HepG2 (cell line): Measurements from ENCODE around the gene SYNGAP1. TPM values are rescaled to one million over a fixed set of nuclear protein-coding genes. Genes with fewer than 3 reads are reported as not detected.

ENCODE experiments used
- BCL6 ChIP-seq: IDR thresholded peaks from 2 replicates; pipeline ENCODE4 v1.6.1; 2016; ENCODE audit warnings: missing genetic modification reagents, missing compliant biosample characterization
- CBX2 ChIP-seq, 2 experiments: fragments of 200-600 bp in 1 of 2; sonication (generic); formaldehyde crosslinking in 1 of 2; IDR thresholded peaks; 2 replicates each; pipeline versions ENCODE4 v1.7.0 to v1.8.1; 2018 to 2022; ENCODE audit warnings: low read depth in 2 of 2, low read length in 1 of 2, mild to moderate bottlenecking in 1 of 2, missing genetic modification reagents in 1 of 2
- CREM ChIP-seq, 2 experiments: sonication (generic) in 1 of 2; formaldehyde crosslinking in 1 of 2; IDR thresholded peaks; 2 replicates each; pipeline versions ENCODE4 v1.4.0 to v1.6.1; 2016 to 2020; ENCODE audit warnings: antibody characterized with exemption in 1 of 2, mild to moderate bottlenecking in 1 of 2, missing genetic modification reagents in 1 of 2
- CSRNP2 ChIP-seq: sonication (generic); formaldehyde crosslinking; conservative IDR thresholded peaks from 2 replicates; pipeline ENCODE4 v1.8.0; 2022; ENCODE audit warnings: low read depth, missing genetic modification reagents
- FOXK1 ChIP-seq: sonication (generic); formaldehyde crosslinking; IDR thresholded peaks from 2 replicates; pipeline ENCODE4 v1.4.0; 2020; ENCODE audit warnings: low read depth, missing genetic modification reagents, borderline replicate concordance
- HNRNPLL ChIP-seq: fragments of 200-400 bp; formaldehyde crosslinking; IDR thresholded peaks from 2 replicates; pipeline ENCODE4 v1.6.1; 2017; ENCODE audit warnings: mild to moderate bottlenecking, low read depth, low read length; ENCODE audit not compliant: poor library complexity, severe bottlenecking
- KLF11 ChIP-seq: IDR thresholded peaks from 2 replicates; pipeline ENCODE4 v1.6.1; 2016; ENCODE audit warnings: missing compliant biosample characterization
- KLF13 ChIP-seq: sonication (generic); formaldehyde crosslinking; IDR thresholded peaks from 2 replicates; pipeline ENCODE4 v1.4.0; 2020; ENCODE audit warnings: mild to moderate bottlenecking, missing genetic modification reagents
- RXRA ChIP-seq: sonication (generic); formaldehyde crosslinking; IDR thresholded peaks from 2 replicates; pipeline ENCODE4 v1.5.1; 2020; ENCODE audit warnings: missing genetic modification reagents
- SAP130 ChIP-seq: IDR thresholded peaks from 2 replicates; pipeline ENCODE4 v1.6.1; 2016; ENCODE audit warnings: low read depth
- SCMH1 ChIP-seq: sonication (generic); formaldehyde crosslinking; IDR thresholded peaks from 2 replicates; pipeline ENCODE4 v1.9.0; 2021; ENCODE audit warnings: missing genetic modification reagents, mild to moderate bottlenecking, borderline replicate concordance
- SSRP1 ChIP-seq: IDR thresholded peaks from 2 replicates; pipeline ENCODE4 v1.6.1; 2016; ENCODE audit warnings: control low read depth
- ZNF282 ChIP-seq: fragments of 450-650 bp; IDR thresholded peaks from 2 replicates; pipeline ENCODE4 v1.6.1; 2018; ENCODE audit not compliant: partially characterized antibody
- ZNF484 ChIP-seq: sonication (generic); formaldehyde crosslinking; IDR thresholded peaks from 2 replicates; pipeline ENCODE4 v1.5.1; 2020; ENCODE audit warnings: mild to moderate bottlenecking, low read depth, missing genetic modification reagents, borderline replicate concordance
- ZNF639 ChIP-seq: conservative IDR thresholded peaks from 2 replicates; pipeline ENCODE4 v1.6.1; 2018; ENCODE audit warnings: missing genetic modification reagents
- ZNF703 ChIP-seq: sonication (generic); formaldehyde crosslinking; IDR thresholded peaks from 2 replicates; pipeline ENCODE4 v1.5.1; 2020; ENCODE audit warnings: missing genetic modification reagents, mild to moderate bottlenecking, moderate library complexity, borderline replicate concordance
- polyA plus RNA-seq, 8 experiments: library from polyadenylated mRNA; depleted of rRNA in 3 of 8; stranded (reverse) in 7 of 8; unstranded in 1 of 8; fragments of >200 nt; fragmentation: Illumina TruSeq in 4 of 8; extraction: Trizol in 4 of 8; gene quantifications; 2 replicates each; pipeline versions ENCODE4 v1.2.1 to v1.2.3, GENCODE V29; 2011 to 2016; ENCODE audit warnings: low read depth in 4 of 8, missing spikeins in 1 of 8, mixed read lengths in 1 of 8; ENCODE audit not compliant: insufficient read depth in 1 of 8
- total RNA-seq, 5 experiments: library from RNA; depleted of rRNA; stranded (reverse); fragments of >200 nt; fragmentation: Illumina TruSeq; extraction: Trizol; gene quantifications; 2 replicates each; pipeline ENCODE4 v1.2.3, GENCODE V29; 2016; ENCODE audit warnings: low read depth in 1 of 5
- TF ChIP-seq, protein P1 (sequence below): sonication (generic); formaldehyde crosslinking; IDR thresholded peaks from 2 replicates; pipeline ENCODE4 v1.9.0; 2022; ENCODE audit warnings: missing genetic modification reagents, mild to moderate bottlenecking, borderline replicate concordance
- TF ChIP-seq, protein P2 (sequence below): IDR thresholded peaks from 2 replicates; pipeline ENCODE4 v1.6.1; 2016; ENCODE audit warnings: control low read depth
- TF ChIP-seq, protein P3 (sequence below): sonication (generic); formaldehyde crosslinking; IDR thresholded peaks from 2 replicates; pipeline ENCODE4 v1.5.1; 2020; ENCODE audit warnings: mild to moderate bottlenecking, missing genetic modification reagents, moderate library complexity

Gene SYNGAP1
- total and polyA plus RNA-seq, 2 of the 13 experiments (the other 11 are each of a cell fraction or from before 2014, with no cell fraction given): 0.75 to 1.1 TPM

DNA sequence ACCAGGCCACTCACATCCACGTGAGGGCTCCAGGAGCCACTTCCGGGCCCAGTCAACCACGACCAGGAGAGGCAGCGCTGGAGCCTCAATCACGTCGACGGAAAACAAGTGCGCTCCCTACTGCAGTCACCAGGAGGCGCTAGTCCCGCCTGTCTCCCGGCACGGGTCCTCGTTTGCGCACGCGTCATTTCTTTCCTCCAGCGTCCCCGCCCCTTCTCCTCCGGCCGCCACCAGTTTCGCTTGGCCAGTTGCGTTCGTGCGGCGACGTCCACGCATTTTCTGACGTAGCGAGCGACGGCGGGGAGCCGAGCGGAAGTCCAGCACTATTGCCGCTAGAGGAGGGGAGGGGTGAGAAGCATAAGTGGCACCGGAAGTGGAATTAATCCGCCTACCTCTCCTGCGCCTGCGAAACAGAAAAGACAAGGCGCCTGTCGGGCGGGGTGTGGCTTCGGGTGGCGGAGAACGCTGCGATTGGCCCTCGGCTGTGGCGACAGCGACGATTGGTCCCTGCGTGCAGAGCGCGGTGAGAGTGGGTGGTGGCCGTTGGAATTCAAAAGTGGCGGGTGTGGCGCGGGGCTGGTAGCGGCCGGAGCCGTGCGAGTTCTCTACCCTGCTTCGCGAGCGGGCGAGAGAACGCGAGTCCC lies 28.5 kb upstream of the SYNGAP1 start, which contains the start of gene KIFC1 (continued):
- TF ChIP-seq ZNF282: no peak
- no peak for TF ChIP-seq ZNF703 (CRISPR knock-in tag)
- no peak for TF ChIP-seq CBX2 (IDR thresholded peaks at IDR 0.05; ENCODE audit: low read depth, low read length)
- peak; percentile 99 for TF ChIP-seq CBX2 (CRISPR knock-in tag; IDR thresholded peaks at IDR 0.05; ENCODE audit: low read depth)
- TF ChIP-seq BCL6 (CRISPR knock-in tag): peak; percentile 41
- no peak for TF ChIP-seq ZNF484
- peak; percentile 81 for TF ChIP-seq RXRA
- TF ChIP-seq, protein P1, sequence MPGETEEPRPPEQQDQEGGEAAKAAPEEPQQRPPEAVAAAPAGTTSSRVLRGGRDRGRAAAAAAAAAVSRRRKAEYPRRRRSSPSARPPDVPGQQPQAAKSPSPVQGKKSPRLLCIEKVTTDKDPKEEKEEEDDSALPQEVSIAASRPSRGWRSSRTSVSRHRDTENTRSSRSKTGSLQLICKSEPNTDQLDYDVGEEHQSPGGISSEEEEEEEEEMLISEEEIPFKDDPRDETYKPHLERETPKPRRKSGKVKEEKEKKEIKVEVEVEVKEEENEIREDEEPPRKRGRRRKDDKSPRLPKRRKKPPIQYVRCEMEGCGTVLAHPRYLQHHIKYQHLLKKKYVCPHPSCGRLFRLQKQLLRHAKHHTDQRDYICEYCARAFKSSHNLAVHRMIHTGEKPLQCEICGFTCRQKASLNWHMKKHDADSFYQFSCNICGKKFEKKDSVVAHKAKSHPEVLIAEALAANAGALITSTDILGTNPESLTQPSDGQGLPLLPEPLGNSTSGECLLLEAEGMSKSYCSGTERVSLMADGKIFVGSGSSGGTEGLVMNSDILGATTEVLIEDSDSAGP (CRISPR knock-in tag): peak; percentile 96
- peak; percentile 90 for TF ChIP-seq ZNF639 (CRISPR knock-in tag)
- TF ChIP-seq FOXK1 (CRISPR knock-in tag): peak; percentile 90
- TF ChIP-seq SAP130 (CRISPR knock-in tag): peak; percentile 100
- TF ChIP-seq KLF11: peak; percentile 67; the same call in 1 of the 2 replicates
- TF ChIP-seq SSRP1: no peak
- no peak for TF ChIP-seq KLF13
- peak; percentile 98 for TF ChIP-seq CREM (IDR thresholded peaks at IDR 0.05)
- peak; percentile 63; the same call in 1 of the 2 replicates for TF ChIP-seq CREM (CRISPR knock-in tag; IDR thresholded peaks at IDR 0.05)
- TF ChIP-seq, protein P2, sequence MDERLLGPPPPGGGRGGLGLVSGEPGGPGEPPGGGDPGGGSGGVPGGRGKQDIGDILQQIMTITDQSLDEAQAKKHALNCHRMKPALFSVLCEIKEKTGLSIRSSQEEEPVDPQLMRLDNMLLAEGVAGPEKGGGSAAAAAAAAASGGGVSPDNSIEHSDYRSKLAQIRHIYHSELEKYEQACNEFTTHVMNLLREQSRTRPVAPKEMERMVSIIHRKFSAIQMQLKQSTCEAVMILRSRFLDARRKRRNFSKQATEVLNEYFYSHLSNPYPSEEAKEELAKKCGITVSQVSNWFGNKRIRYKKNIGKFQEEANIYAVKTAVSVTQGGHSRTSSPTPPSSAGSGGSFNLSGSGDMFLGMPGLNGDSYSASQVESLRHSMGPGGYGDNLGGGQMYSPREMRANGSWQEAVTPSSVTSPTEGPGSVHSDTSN (CRISPR knock-in tag): no peak
- TF ChIP-seq HNRNPLL: peak; percentile 99
- TF ChIP-seq, protein P3, sequence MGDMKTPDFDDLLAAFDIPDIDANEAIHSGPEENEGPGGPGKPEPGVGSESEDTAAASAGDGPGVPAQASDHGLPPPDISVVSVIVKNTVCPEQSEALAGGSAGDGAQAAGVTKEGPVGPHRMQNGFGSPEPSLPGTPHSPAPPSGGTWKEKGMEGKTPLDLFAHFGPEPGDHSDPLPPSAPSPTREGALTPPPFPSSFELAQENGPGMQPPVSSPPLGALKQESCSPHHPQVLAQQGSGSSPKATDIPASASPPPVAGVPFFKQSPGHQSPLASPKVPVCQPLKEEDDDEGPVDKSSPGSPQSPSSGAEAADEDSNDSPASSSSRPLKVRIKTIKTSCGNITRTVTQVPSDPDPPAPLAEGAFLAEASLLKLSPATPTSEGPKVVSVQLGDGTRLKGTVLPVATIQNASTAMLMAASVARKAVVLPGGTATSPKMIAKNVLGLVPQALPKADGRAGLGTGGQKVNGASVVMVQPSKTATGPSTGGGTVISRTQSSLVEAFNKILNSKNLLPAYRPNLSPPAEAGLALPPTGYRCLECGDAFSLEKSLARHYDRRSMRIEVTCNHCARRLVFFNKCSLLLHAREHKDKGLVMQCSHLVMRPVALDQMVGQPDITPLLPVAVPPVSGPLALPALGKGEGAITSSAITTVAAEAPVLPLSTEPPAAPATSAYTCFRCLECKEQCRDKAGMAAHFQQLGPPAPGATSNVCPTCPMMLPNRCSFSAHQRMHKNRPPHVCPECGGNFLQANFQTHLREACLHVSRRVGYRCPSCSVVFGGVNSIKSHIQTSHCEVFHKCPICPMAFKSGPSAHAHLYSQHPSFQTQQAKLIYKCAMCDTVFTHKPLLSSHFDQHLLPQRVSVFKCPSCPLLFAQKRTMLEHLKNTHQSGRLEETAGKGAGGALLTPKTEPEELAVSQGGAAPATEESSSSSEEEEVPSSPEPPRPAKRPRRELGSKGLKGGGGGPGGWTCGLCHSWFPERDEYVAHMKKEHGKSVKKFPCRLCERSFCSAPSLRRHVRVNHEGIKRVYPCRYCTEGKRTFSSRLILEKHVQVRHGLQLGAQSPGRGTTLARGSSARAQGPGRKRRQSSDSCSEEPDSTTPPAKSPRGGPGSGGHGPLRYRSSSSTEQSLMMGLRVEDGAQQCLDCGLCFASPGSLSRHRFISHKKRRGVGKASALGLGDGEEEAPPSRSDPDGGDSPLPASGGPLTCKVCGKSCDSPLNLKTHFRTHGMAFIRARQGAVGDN (CRISPR knock-in tag): peak; percentile 100
- no peak for TF ChIP-seq SCMH1 (CRISPR knock-in tag)
- peak; percentile 82; the same call in 1 of the 2 replicates for TF ChIP-seq CSRNP2 (CRISPR knock-in tag)
